Measurements from ENCODE around the gene CCDC183. TPM values are rescaled to one million over a fixed set of nuclear protein-coding genes. Genes with fewer than 3 reads are reported as not detected.

The CCDC183 gene
- total and polyA plus RNA-seq, 10 of the 15 experiments (the other 5 are each of a cell fraction or from before 2014, with no cell fraction given) = 0.04 to 1.2 (median 0.55) TPM; not detected in 5

DNA sequence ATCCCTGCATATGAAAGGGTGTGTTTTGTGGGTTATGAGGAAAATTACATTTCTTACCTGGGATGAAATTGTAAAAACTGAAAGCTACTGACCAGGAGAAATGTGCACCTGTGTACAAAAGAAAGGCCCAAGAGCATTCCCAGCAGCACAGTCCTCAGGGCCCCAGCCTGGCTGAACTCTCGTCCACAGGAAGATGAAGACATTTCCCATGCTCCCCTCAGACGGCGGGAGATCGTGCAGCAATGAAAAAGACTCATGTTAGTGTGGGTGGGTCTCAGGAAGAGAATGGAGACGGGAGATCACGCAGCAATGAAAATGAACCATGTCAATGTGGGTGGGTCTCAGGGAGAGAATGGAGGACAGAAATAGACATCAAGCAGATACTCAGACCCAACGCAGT is 19.2 kb upstream of the CCDC183 start (continued):
- TF ChIP-seq, protein P1, sequence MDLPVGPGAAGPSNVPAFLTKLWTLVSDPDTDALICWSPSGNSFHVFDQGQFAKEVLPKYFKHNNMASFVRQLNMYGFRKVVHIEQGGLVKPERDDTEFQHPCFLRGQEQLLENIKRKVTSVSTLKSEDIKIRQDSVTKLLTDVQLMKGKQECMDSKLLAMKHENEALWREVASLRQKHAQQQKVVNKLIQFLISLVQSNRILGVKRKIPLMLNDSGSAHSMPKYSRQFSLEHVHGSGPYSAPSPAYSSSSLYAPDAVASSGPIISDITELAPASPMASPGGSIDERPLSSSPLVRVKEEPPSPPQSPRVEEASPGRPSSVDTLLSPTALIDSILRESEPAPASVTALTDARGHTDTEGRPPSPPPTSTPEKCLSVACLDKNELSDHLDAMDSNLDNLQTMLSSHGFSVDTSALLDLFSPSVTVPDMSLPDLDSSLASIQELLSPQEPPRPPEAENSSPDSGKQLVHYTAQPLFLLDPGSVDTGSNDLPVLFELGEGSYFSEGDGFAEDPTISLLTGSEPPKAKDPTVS (IDR thresholded peaks at IDR 0.05; ENCODE audit: low read depth, low read length) = no peak

DNA sequence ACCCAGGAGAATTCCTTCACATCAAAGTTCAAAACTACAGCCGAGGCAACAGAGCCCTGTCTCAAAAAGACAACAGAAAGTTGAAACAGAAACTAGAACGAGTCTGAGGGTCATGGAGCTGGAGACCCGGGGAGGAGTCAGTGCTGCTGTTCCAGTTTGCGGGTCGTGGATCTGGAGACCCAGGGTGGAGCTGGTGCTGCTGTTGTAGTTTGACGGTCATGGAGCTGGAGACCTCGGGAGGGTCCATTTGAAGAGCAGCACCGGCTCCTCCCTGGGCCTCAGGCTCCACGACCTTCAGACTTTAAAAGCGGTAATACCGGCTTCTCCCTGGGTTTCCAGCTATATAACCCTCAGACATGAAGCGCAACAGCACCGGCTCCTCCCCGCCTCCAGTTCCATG is 18.8 kb upstream of the CCDC183 start:
- ATAC-seq (no peak), DNase-seq (ENCODE audit: low read depth, low spot score) (no peak), FAIRE-seq (no peak)
- no peak overlapping the region for H3K4me3 ChIP-seq
- ChIA-PET CTCF (interaction anchor here (0.8 to 13.1 kb wide), 10 partner anchors 8 to 269 kb away, joined by 3 to 163 read pairs (median 6); partner anchors contain the start of genes LCN8 and NPDC1), SMC1A (ENCODE audit: uncharacterized antibody, unreplicated experiment) (interaction anchor here (1.2 to 3.1 kb wide), 2 partner anchors 10 to 13 kb away, joined by 3 to 21 read pairs; partner anchors contain the start of gene TMEM141), RAD21 (ENCODE audit: unreplicated experiment) (interaction anchor here (1.7 to 2.0 kb wide), 4 partner anchors 8 to 252 kb away, joined by 4 to 9 read pairs (median 6); no protein-coding TSS in a partner anchor), POLR2A (interaction anchor here (1.0 to 1.7 kb wide), 3 partner anchors 11 to 48 kb away, joined by 3 to 5 read pairs (median 3); no protein-coding TSS in a partner anchor)
- no peak overlapping the region for H3K9ac ChIP-seq (ENCODE audit: control insufficient read depth, insufficient read depth, low read length)
- TF ChIP-seq NR2F1 (conservative IDR thresholded peaks at IDR 0.05) (0 out of 2 replicates have a peak, but pooled peaks have one; percentile 14), KDM1A (IDR thresholded peaks at IDR 0.05; ENCODE audit: borderline replicate concordance) (no peak)
- H3K4me2 ChIP-seq (ENCODE audit: control insufficient read depth, insufficient read depth) = no peak overlapping the region
- H2AFZ ChIP-seq (ENCODE audit: control insufficient read depth, low read depth, low read length) = 0 out of 2 replicates have a peak overlapping the region, but pooled peaks have one; percentile 11
- BruUV-seq (replicated peaks) = no TSS peak
- H3K27ac ChIP-seq (ENCODE audit: control insufficient read depth, insufficient read depth) = no peak overlapping the region
- H4K20me1 ChIP-seq (ENCODE audit: control insufficient read depth, insufficient read depth) = no peaks in the 10 kb centered on the region
- H3K79me2 ChIP-seq (ENCODE audit: control insufficient read depth, insufficient read depth, low read length) = no peaks in the 10 kb centered on the region
- H3K27me3 ChIP-seq (replicated peaks in 1 of 2; ENCODE audit: control insufficient read depth in 2 of 2, insufficient read depth in 2 of 2, low read length in 1 of 2) = peaks cover 0 to 1% of the 10 kb centered on the region in 2 experiments; a peak in 1 of 4 replicates
- H3K4me1 ChIP-seq (ENCODE audit: control insufficient read depth, insufficient read depth, low read length) = no peaks in the 10 kb centered on the region
- intact Hi-C loops (cut with micrococcal nuclease; ENCODE audit: unreplicated experiment) = no loop called here
- H3K9me3 ChIP-seq (replicated peaks; ENCODE audit: control insufficient read depth, insufficient read depth, low read length) = peaks cover 6% of the 10 kb centered on the region; the same call in 2 of the 3 replicates
- in situ Hi-C loops (cut with MboI) = no loop called here
- H3K36me3 ChIP-seq (ENCODE audit: control insufficient read depth in 2 of 2, insufficient read depth in 2 of 2, low read length in 1 of 2) = no peaks in the 10 kb centered on the region
- 46% methylated on average over 10 of the region's 14 CpGs for WGBS (ENCODE audit: insufficient coverage, insufficient replicate concordance, low lambda C conversion rate, missing lambda C conversion rate)
